DMS 273 (cell line): ENCODE measurements around the gene FGF12.

Experiments
- DNase-seq: peaks from one replicate; lab custom pipeline; 2025; ENCODE audit not compliant: unreplicated experiment; lab: John Stamatoyannopoulos, UW

The FGF12 gene

GRCh38 chr3:192273001-192273696, 454.2 kb downstream of the FGF12 start:
- no peak for DNase-seq

- DNase-seq: no peak
These were observed 465.3 kb downstream of the FGF12 start for GRCh38 chr3:192262001-192262400.

- DNase-seq: no peak
These were observed 466.2 kb downstream of the FGF12 start for GRCh38 chr3:192261135-192261534.

GRCh38 chr3:192260116-192261010, 467.0 kb downstream of the FGF12 start:
- DNase-seq: no peak

- no peak for DNase-seq
These were observed 467.7 kb downstream of the FGF12 start for GRCh38 chr3:192259661-192260060.

- no peak for DNase-seq
These were observed 468.6 kb downstream of the FGF12 start for GRCh38 chr3:192258721-192259120.

GRCh38 chr3:192255839-192256238, 471.5 kb downstream of the FGF12 start:
- DNase-seq: no peak

- no peak for DNase-seq
These were observed 474.0 kb downstream of the FGF12 start for GRCh38 chr3:192253138-192253887.

- DNase-seq: peak; percentile 17
These were observed 477.8 kb downstream of the FGF12 start for GRCh38 chr3:192249516-192249915.

- peak; percentile 72 for DNase-seq
These were observed 480.3 kb downstream of the FGF12 start for GRCh38 chr3:192246847-192247559.

- DNase-seq: peak; percentile 58
These were observed 482.8 kb downstream of the FGF12 start for GRCh38 chr3:192244591-192244990.

GRCh38 chr3:192239956-192240355, 487.4 kb downstream of the FGF12 start:
- peak; percentile 52 for DNase-seq

GRCh38 chr3:192237992-192238608, 489.2 kb downstream of the FGF12 start:
- peak; percentile 30 for DNase-seq

GRCh38 chr3:192229866-192230265, 497.5 kb downstream of the FGF12 start:
- no peak for DNase-seq

GRCh38 chr3:192224634-192225155, 502.6 kb downstream of the FGF12 start:
- DNase-seq: no peak

GRCh38 chr3:192223815-192224214, 503.5 kb downstream of the FGF12 start:
- no peak for DNase-seq

- no peak for DNase-seq
These were observed 506.4 kb downstream of the FGF12 start for GRCh38 chr3:192220915-192221314.

GRCh38 chr3:192219926-192220325, 507.4 kb downstream of the FGF12 start:
- DNase-seq: no peak

- no peak for DNase-seq
These were observed 511.3 kb downstream of the FGF12 start for GRCh38 chr3:192216067-192216466.

- DNase-seq: no peak
These were observed 514.4 kb downstream of the FGF12 start for GRCh38 chr3:192212979-192213378.
